Measurements from ENCODE around the gene SCN10A. TPM values are rescaled to one million over a fixed set of nuclear protein-coding genes. Genes with fewer than 3 reads are reported as not detected.

SCN10A gene
- total RNA-seq, 1 donor from 2014 or later = not detected

DNA sequence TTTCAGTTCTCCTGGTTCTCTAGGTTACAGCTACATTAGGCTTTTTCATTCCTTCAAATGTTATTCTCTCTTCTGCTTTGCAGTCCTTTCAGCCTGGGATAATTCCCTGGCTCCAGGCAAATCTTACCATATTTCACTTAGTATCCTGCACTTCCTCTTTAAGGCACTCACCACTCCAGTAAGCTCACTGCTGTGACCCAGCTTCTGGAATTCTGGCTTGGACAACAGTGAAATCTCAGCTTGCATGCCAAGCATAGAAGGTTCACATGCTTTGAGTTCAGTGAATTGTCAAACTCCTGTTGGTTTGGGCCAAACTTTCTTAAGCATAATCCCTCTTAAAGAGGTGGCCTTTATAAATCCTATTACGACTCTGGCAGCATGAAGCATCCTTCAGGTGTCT is 69.4 kb downstream of the SCN10A start:
- Mint-ChIP-seq H3K9me3 (ENCODE audit: low read depth) (no peaks in the 10 kb centered on the region), H3K36me3 (ENCODE audit: insufficient read depth) (no peaks in the 10 kb centered on the region), H3K4me1 (ENCODE audit: low read depth) (no peaks in the 10 kb centered on the region), H3K27ac (no peak overlapping the region), H3K4me3 (ENCODE audit: low read depth) (no peak overlapping the region), H3K27me3 (peaks cover 21% of the 10 kb centered on the region)
- TF ChIP-seq, protein P1, sequence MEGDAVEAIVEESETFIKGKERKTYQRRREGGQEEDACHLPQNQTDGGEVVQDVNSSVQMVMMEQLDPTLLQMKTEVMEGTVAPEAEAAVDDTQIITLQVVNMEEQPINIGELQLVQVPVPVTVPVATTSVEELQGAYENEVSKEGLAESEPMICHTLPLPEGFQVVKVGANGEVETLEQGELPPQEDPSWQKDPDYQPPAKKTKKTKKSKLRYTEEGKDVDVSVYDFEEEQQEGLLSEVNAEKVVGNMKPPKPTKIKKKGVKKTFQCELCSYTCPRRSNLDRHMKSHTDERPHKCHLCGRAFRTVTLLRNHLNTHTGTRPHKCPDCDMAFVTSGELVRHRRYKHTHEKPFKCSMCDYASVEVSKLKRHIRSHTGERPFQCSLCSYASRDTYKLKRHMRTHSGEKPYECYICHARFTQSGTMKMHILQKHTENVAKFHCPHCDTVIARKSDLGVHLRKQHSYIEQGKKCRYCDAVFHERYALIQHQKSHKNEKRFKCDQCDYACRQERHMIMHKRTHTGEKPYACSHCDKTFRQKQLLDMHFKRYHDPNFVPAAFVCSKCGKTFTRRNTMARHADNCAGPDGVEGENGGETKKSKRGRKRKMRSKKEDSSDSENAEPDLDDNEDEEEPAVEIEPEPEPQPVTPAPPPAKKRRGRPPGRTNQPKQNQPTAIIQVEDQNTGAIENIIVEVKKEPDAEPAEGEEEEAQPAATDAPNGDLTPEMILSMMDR (IDR thresholded peaks at IDR 0.05; ENCODE audit: unreplicated experiment) = no peak
- DNase-seq (ENCODE audit: low spot score, unreplicated experiment) = no peak

DNA sequence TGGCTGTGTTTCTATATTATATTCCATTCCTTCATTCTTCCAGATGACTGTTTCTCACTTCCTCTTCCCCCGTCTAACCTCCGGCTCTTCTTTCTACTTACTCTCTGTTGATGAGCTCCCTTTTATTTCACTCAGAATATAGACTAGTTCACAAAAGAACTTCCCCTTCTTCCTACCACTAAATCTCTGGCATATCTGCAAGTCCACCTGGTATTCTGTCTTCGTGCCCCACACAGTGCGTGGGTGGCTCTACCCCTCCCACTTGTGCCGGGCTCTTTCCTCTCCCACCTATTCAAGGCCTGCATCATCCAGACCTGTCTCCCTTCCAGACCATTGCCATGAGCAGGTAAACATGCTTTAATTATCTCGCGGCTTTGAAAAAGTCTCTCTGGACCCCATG is 73.0 kb downstream of the SCN10A start:
- Mint-ChIP-seq H3K4me1 (ENCODE audit: low read depth) (peaks cover 3% of the 10 kb centered on the region), H3K27me3 (peaks cover 27% of the 10 kb centered on the region), H3K36me3 (ENCODE audit: insufficient read depth) (no peaks in the 10 kb centered on the region), H3K4me3 (ENCODE audit: low read depth) (no peak overlapping the region), H3K27ac (no peak overlapping the region), H3K9me3 (ENCODE audit: low read depth) (no peaks in the 10 kb centered on the region)
- TF ChIP-seq, protein P1 (IDR thresholded peaks at IDR 0.05; ENCODE audit: unreplicated experiment) = no peak
- no peak for DNase-seq (ENCODE audit: low spot score, unreplicated experiment)

GRCh38 chr3:38742550-38742949 is 73.5 kb downstream of the SCN10A start:
- Mint-ChIP-seq H3K4me3 (ENCODE audit: low read depth) (no peak overlapping the region), H3K36me3 (ENCODE audit: insufficient read depth) (no peaks in the 10 kb centered on the region), H3K27me3 (peaks cover 27% of the 10 kb centered on the region), H3K4me1 (ENCODE audit: low read depth) (peaks cover 6% of the 10 kb centered on the region), H3K27ac (no peak overlapping the region), H3K9me3 (ENCODE audit: low read depth) (no peaks in the 10 kb centered on the region)
- DNase-seq (ENCODE audit: low spot score, unreplicated experiment) = no peak
- TF ChIP-seq, protein P1 (IDR thresholded peaks at IDR 0.05; ENCODE audit: unreplicated experiment) = no peak

GRCh38 chr3:38740537-38740936 is 75.5 kb downstream of the SCN10A start:
- no peak overlapping the region for H3K4me3 Mint-ChIP-seq (ENCODE audit: low read depth)
- peaks cover 27% of the 10 kb centered on the region for H3K27me3 Mint-ChIP-seq
- H3K9me3 Mint-ChIP-seq (ENCODE audit: low read depth) = no peaks in the 10 kb centered on the region
- H3K27ac Mint-ChIP-seq = no peak overlapping the region
- H3K4me1 Mint-ChIP-seq (ENCODE audit: low read depth) = peaks cover 6% of the 10 kb centered on the region
- no peaks in the 10 kb centered on the region for H3K36me3 Mint-ChIP-seq (ENCODE audit: insufficient read depth)
- TF ChIP-seq, protein P1 (IDR thresholded peaks at IDR 0.05; ENCODE audit: unreplicated experiment) = no peak
- DNase-seq (ENCODE audit: low spot score, unreplicated experiment) = no peak

- H3K27ac Mint-ChIP-seq = no peak overlapping the region
Observed at GRCh38 chr3:38739931-38740330, 76.1 kb downstream of the SCN10A start.

More at GRCh38 chr3:38739931-38740330, 76.1 kb downstream of the SCN10A start:
- peaks cover 6% of the 10 kb centered on the region for H3K4me1 Mint-ChIP-seq (ENCODE audit: low read depth)
- H3K27me3 Mint-ChIP-seq = peaks cover 27% of the 10 kb centered on the region
- no peaks in the 10 kb centered on the region for H3K9me3 Mint-ChIP-seq (ENCODE audit: low read depth)
- DNase-seq (ENCODE audit: low spot score, unreplicated experiment) = no peak
- no peak overlapping the region for H3K4me3 Mint-ChIP-seq (ENCODE audit: low read depth)
- H3K36me3 Mint-ChIP-seq (ENCODE audit: insufficient read depth) = no peaks in the 10 kb centered on the region
- TF ChIP-seq, protein P1 (IDR thresholded peaks at IDR 0.05; ENCODE audit: unreplicated experiment) = no peak

Data from progenitor cell of endocrine pancreas (in vitro differentiated cells).